Central memory CD8-positive, alpha-beta T cell (primary cell): ENCODE data around the gene ARHGAP26.

Source experiments
- ATAC-seq: fragments of 150-1000 bp; cut with Tn5 transposase; replicated peaks from 2 replicates; pipeline ENCODE4 v1.10.0; 2022; ENCODE audit warnings: mild to moderate bottlenecking, moderate FRiP score, moderate number of reproducible peaks; ENCODE audit not compliant: poor library complexity, severe bottlenecking; ENCODE audit errors: extremely low read depth
- DNase-seq, 2 donors: peaks; one replicate each; pipeline ENCODE4 v3.0.0; 2021; ENCODE audit warnings: low spot score in 2 of 2
- H3K27ac Mint-ChIP-seq: one replicate; pipeline ENCODE4 v1.8.0; 2022; ENCODE audit warnings: low read depth, mild to moderate bottlenecking, moderate library complexity, mixed read lengths
- H3K27me3 Mint-ChIP-seq: one replicate; pipeline ENCODE4 v1.8.0; 2022; ENCODE audit warnings: mixed read lengths
- H3K36me3 Mint-ChIP-seq: one replicate; pipeline ENCODE4 v1.8.0; 2022; ENCODE audit warnings: mild to moderate bottlenecking, moderate library complexity, mixed read lengths; ENCODE audit not compliant: insufficient read depth
- H3K4me1 Mint-ChIP-seq: one replicate; pipeline ENCODE4 v1.8.0; 2022; ENCODE audit warnings: mixed read lengths
- H3K4me3 Mint-ChIP-seq: one replicate; pipeline ENCODE4 v1.8.0; 2022; ENCODE audit warnings: mild to moderate bottlenecking, moderate library complexity, mixed read lengths
- H3K9me3 Mint-ChIP-seq: one replicate; pipeline ENCODE4 v1.8.0; 2022; ENCODE audit warnings: mixed read lengths

ARHGAP26 gene

DNA sequence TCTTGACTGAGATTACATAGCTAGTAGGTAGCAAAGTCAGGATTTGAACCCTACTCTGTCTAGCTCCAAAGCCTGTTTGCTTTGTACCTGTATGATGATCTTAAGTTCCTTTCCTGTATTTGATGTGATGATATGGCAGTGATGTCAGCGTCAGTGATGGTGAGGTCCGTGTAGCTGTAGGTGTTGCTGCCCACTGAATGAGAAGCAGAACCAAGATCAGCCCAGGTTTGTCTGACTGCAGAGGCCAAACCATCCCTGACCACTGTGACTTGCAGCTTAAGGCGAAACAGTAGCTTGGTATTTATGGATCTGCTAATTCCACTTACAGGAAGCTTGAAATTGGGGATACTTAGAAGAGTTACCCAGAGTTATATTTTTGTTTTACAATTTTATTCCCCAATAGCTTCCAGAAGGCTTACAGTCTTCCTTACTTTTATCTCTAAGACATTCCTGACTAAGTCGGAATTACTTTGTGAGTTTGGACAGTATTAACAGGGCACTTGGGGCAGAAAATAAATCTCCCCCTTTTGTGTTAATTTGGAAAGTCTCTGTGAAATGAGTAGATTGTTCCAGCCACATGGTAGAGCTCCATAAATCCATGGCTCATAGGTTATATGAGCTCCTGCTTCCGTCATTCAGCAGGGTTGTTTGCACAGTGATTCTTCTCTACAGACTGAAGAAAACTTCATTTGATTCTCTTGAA is 359.9 kb downstream of the ARHGAP26 start:
- H3K27me3 Mint-ChIP-seq = no peaks in the 10 kb centered on the region
- peak overlapping the region; percentile 19 for H3K27ac Mint-ChIP-seq
- no peaks in the 10 kb centered on the region for H3K9me3 Mint-ChIP-seq
- H3K36me3 Mint-ChIP-seq = peaks cover 13% of the 10 kb centered on the region
- ATAC-seq = no peak
- peaks cover 30% of the 10 kb centered on the region for H3K4me1 Mint-ChIP-seq
- no peak overlapping the region for H3K4me3 Mint-ChIP-seq
- DNase-seq = no peak

DNA sequence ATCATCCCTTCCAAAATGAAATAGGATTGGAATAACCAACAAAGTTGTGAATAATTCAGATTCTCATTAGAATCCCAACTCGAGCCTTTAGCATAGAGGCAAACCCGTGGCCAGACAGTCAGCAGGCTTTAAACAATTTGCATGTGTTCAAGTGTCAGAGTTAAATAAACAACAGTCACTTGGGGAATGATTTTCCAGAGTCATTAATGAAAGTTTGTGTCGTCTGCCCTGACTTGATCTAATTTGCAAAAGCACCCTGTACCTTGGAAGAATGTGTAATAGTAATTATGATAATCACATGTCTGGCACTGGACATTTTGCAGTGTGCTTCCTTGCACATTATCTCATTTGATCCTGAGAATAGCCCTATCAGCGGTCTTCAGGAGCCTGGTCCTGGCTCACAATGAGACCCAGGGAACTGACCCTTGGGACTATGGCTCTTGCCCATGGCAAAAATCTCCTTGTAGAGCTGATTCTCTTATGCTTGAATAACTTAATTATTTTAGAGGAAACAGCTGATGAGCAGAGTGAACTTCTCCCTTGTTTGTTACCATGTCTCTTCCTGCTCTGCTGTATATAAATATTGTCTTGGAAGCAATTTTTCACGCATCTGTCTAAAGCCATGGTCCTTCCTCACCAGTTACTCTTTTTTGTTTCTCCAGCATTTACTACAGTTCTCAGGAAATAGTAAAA is 360.6 kb downstream of the ARHGAP26 start:
- H3K9me3 Mint-ChIP-seq = no peaks in the 10 kb centered on the region
- peaks cover 13% of the 10 kb centered on the region for H3K36me3 Mint-ChIP-seq
- DNase-seq (no peak), ATAC-seq (no peak)
- no peaks in the 10 kb centered on the region for H3K27me3 Mint-ChIP-seq
- H3K4me3 Mint-ChIP-seq = no peak overlapping the region
- peaks cover 25% of the 10 kb centered on the region for H3K4me1 Mint-ChIP-seq
- H3K27ac Mint-ChIP-seq = no peak overlapping the region

DNA sequence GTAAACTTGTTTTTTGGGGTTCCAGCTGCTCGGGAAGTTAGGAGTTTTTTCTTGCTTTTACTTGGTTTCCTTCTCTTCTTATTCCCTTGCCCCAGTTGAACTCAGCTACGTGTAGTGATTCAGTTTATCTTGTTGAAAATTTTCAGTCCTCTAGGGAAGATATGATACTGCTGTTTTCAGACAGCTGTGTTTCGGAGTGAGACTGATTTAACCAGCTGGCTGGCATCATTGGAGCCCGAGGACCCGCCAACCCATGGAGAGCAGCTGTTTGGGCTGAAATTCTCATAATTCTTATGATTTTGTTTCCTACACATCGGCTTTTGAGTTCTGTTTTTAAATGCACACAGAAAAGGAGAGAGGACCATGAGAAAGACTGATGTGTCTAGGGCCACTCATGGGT is 361.8 kb downstream of the ARHGAP26 start:
- ATAC-seq (no peak), DNase-seq (no peak)
- peaks cover 13% of the 10 kb centered on the region for H3K36me3 Mint-ChIP-seq
- H3K4me3 Mint-ChIP-seq = no peak overlapping the region
- H3K27ac Mint-ChIP-seq = peak overlapping the region; percentile 77
- H3K27me3 Mint-ChIP-seq = no peaks in the 10 kb centered on the region
- H3K4me1 Mint-ChIP-seq = peaks cover 25% of the 10 kb centered on the region
- H3K9me3 Mint-ChIP-seq = no peaks in the 10 kb centered on the region

DNA sequence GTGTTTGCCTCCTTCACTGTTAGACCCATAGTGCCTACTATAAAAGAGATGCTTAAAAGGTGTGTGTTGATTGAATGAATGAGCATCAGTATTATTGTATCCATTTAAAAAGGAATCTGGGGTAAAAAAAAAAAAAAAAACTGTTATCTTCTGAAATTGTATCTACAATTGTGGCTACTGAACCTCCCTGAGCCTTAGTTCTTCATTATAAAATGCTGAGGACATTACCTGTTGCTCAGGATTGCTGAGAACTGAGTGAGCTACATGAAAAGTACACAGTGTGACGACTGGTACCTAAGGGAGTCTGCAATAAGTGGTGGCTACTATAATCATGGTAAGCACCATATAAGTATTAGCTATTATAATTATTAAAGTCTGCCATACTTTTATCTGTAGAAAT is 362.6 kb downstream of the ARHGAP26 start:
- DNase-seq = no peak
- H3K27ac Mint-ChIP-seq = peak overlapping the region; percentile 30
- H3K27me3 Mint-ChIP-seq = no peaks in the 10 kb centered on the region
- ATAC-seq = no peak
- peaks cover 13% of the 10 kb centered on the region for H3K36me3 Mint-ChIP-seq
- H3K4me3 Mint-ChIP-seq = no peak overlapping the region
- H3K9me3 Mint-ChIP-seq = no peaks in the 10 kb centered on the region
- H3K4me1 Mint-ChIP-seq = peaks cover 30% of the 10 kb centered on the region

DNA sequence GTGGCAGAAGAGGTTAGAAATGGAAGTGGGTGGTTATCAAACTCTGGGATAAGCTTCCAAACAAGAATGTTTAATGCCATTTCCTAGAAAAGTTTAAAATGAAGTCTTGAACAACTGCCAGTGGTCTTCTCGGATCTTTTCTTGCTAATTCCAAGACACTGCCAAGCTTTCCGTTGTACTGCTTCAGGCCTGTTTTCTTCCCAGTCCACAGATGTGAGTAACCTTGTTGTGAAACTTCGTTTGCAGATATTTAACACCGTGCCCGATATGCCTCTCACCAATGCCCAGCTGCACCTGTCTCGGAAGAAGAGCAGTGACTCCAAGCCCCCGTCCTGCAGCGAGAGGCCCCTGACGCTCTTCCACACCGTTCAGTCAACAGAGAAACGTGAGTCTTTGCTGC is 363.5 kb downstream of the ARHGAP26 start:
- Mint-ChIP-seq H3K9me3 (no peaks in the 10 kb centered on the region), H3K36me3 (peaks cover 14% of the 10 kb centered on the region), H3K4me3 (no peak overlapping the region)

DNA sequence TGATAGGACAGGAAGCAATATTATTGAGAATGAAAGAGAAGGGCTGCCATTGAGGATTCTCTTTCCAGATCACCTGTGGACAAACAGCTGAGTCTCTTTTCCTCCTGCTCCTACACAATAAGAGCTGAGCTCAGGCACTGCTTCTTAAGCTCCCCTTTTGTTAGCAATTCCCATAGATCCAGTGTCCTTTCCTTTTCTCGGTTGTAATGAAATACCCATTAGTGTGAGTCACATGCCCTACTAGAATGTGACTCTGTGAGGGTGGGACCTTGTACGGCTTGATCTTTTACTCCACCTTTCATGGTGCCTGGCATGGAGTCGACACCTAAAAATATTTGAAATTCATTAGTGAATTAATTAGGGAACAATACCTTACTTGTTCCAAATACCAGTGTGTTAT is 364.1 kb downstream of the ARHGAP26 start:
- H3K9me3 Mint-ChIP-seq = no peaks in the 10 kb centered on the region
- no peak for DNase-seq
- H3K4me3 Mint-ChIP-seq = no peak overlapping the region
- H3K4me1 Mint-ChIP-seq = peaks cover 25% of the 10 kb centered on the region
- peaks cover 17% of the 10 kb centered on the region for H3K36me3 Mint-ChIP-seq
- no peak for ATAC-seq
- H3K27me3 Mint-ChIP-seq = no peaks in the 10 kb centered on the region
- H3K27ac Mint-ChIP-seq = no peak overlapping the region

More for the DNA sequence above, 363.5 kb downstream of the ARHGAP26 start:
- Mint-ChIP-seq H3K4me1 (peaks cover 26% of the 10 kb centered on the region), H3K27ac (no peak overlapping the region), H3K27me3 (no peaks in the 10 kb centered on the region)
- DNase-seq (no peak), ATAC-seq (no peak)

DNA sequence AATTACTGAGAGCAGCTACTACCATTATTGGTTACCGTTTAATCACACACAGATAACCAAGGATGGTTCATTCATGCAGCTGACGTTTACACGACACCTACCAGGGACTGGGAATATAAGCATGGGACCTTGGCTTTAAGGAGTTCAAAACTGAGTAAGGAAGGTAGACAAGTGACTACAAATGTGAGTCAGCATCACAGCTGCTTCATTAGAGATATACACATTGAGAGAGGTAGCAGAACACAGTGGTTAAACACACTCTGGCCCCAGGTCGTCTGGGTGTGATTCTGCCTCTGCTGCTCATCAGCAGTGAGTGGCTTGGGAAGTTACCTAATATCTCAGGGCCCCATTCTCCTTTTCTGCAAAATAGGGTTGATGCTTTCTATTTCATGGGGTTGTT is 364.7 kb downstream of the ARHGAP26 start:
- Mint-ChIP-seq H3K27me3 (no peaks in the 10 kb centered on the region), H3K36me3 (peaks cover 16% of the 10 kb centered on the region), H3K4me1 (peaks cover 25% of the 10 kb centered on the region), H3K4me3 (no peak overlapping the region), H3K27ac (no peak overlapping the region), H3K9me3 (no peaks in the 10 kb centered on the region)
- ATAC-seq (no peak), DNase-seq (no peak)

DNA sequence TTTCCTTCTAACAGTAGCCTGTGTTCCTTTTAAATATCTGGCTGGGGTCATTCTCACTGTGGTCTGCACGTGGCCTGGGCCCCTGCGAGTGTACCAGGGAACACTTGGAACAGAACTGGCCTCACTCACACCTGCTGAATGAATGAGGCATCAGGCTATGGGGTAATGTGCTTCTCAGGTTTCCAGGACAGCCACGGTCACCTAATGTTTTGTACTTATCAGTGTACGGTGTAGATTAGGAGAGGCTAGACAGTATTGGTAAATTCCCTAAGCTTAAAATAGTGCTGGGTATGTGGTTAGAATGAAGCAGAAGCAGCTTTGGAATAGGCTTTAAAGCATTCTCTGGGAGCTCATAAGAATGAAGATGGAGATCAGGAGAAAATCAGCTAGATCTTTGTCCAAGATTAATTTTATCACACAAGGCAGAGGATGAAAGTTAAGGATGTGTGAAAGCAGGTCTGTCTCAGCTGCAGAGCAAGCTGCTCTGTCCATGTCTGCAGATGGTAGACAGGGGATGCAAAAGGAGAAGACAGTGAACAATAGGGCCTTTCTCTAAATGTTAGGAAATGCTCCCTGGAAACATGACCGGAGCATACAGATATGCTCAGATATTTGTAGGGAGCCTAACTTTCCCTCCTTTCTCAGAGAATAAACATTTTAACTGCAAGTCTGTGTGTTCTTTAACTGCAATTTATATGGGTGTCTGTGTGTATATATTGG is 365.8 kb downstream of the ARHGAP26 start:
- no peak overlapping the region for H3K4me3 Mint-ChIP-seq
- no peak overlapping the region for H3K27ac Mint-ChIP-seq
- peaks cover 23% of the 10 kb centered on the region for H3K4me1 Mint-ChIP-seq
- DNase-seq = no peak
- H3K9me3 Mint-ChIP-seq = no peaks in the 10 kb centered on the region
- peaks cover 14% of the 10 kb centered on the region for H3K36me3 Mint-ChIP-seq
- no peak for ATAC-seq
- no peaks in the 10 kb centered on the region for H3K27me3 Mint-ChIP-seq

DNA sequence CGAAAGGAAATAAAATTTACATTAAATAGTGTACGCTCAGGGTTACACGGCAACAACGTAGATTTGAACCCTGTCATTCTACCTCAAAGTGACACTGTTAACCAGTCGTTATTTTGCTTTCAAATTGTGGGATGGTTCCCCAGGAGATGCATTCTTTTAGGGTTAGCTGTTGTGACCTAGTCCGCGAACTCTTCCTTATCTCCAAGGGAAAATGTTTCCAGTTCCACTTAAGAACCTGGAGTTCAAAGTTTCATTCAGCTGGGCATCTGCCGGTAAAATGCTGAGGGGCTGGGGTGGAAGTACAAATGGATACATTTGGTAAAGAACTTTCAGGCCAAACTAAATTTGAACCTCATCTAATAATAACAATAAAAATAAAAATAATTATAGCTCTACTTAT is 368.7 kb downstream of the ARHGAP26 start:
- H3K27ac Mint-ChIP-seq = no peak overlapping the region
- H3K27me3 Mint-ChIP-seq = no peaks in the 10 kb centered on the region
- no peak for ATAC-seq
- H3K4me3 Mint-ChIP-seq = no peak overlapping the region
- H3K9me3 Mint-ChIP-seq = no peaks in the 10 kb centered on the region
- H3K4me1 Mint-ChIP-seq = peaks cover 16% of the 10 kb centered on the region
- peaks cover 16% of the 10 kb centered on the region for H3K36me3 Mint-ChIP-seq
- DNase-seq = no peak

DNA sequence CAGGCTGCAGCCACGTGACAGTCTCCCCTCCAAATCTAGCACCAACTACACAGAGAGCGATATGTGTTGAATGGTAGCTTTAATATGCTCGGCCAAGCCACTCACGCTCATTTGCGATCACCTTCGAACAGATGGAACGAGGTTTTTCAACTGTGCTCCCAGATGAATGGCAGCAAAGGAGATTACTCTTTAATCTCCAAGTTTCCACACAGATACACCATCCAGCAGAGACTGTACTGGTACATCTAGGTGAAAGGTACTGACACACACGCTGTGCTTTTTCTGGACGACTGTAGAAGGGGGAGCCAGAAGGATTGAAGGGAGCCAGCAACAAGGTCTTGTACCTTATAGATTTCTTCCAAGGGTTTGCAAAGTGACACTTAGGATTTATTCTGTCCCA is 369.4 kb downstream of the ARHGAP26 start:
- Mint-ChIP-seq H3K4me3 (no peak overlapping the region), H3K4me1 (peaks cover 16% of the 10 kb centered on the region), H3K36me3 (peaks cover 11% of the 10 kb centered on the region), H3K9me3 (no peaks in the 10 kb centered on the region), H3K27ac (no peak overlapping the region), H3K27me3 (no peaks in the 10 kb centered on the region)
- ATAC-seq (no peak), DNase-seq (no peak)

DNA sequence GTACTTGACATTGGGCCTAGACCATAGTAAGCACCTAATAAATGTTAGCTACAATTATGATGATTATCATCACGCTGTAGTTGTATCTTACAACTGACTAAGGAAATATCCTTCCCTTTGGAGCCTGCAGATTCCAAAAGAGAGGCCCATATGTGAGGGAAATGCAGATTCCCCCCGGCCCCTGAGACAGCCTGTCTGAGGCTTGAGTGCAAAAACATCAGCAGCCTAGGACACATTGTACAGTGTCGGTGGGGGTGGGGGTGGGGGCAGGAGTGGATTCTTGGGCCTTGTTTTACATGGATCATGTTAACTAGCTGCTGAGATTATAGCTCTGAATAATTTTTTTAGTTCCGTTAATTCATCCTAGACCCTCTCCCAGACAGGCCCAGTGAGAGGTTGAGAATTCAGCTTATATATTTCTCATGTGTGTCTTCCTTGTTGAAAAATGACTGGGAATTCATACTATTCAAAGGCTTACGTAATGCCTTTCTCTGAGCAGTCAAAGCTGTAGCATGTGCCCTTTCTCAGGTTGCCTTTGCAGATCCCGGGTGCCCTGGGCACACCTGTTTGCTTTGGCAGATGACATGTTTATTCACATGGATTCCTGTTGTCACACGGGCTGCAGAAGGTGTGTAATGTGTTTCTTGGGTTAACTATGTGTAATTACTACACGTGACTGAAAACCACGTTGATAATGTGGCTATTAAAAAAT is 370.5 kb downstream of the ARHGAP26 start:
- ATAC-seq = no peak
- peaks cover 8% of the 10 kb centered on the region for H3K36me3 Mint-ChIP-seq

DNA sequence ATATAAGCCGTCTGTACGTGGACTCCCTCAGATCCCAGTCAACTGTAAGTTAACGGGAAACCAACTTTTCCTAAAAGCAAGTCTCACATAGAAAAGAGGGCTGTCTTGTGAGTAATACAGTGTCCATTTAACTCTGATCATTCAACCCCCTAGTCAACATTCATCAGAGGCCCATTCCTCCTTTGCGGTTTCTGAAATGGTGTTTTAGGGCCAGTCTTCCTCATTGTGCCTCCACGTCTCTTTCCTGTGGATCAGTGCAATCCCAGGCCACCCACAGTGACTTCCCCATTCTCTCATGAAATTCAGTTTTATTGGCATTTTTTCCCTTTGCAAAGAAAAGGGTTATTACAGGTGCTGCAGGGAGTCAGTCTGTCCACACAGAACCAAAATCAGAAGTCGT is 371.5 kb downstream of the ARHGAP26 start:
- no peaks in the 10 kb centered on the region for H3K27me3 Mint-ChIP-seq
- H3K36me3 Mint-ChIP-seq = peaks cover 11% of the 10 kb centered on the region
- H3K4me1 Mint-ChIP-seq = peaks cover 23% of the 10 kb centered on the region
- H3K9me3 Mint-ChIP-seq = no peaks in the 10 kb centered on the region
- H3K4me3 Mint-ChIP-seq = no peak overlapping the region
- no peak for ATAC-seq
- DNase-seq = no peak
- no peak overlapping the region for H3K27ac Mint-ChIP-seq

More for the DNA sequence above, 370.5 kb downstream of the ARHGAP26 start:
- Mint-ChIP-seq H3K9me3 (no peaks in the 10 kb centered on the region), H3K4me1 (peaks cover 23% of the 10 kb centered on the region), H3K27ac (no peak overlapping the region), H3K4me3 (no peak overlapping the region), H3K27me3 (no peaks in the 10 kb centered on the region)
- no peak for DNase-seq
